A673 (cell line): ENCODE results near the gene MS4A2.

ENCODE experiments used
- EZH2 ChIP-seq: fragments of 200-600 bp; sonication (generic); IDR thresholded peaks from 2 replicates; pipeline ENCODE4 v1.6.1; 2017; ENCODE audit warnings: borderline replicate concordance, low read depth, mild to moderate bottlenecking, mixed read lengths, antibody characterized with exemption, low read length; ENCODE audit not compliant: poor library complexity, severe bottlenecking
- TF ChIP-seq, protein P1 (sequence below): fragments of 300-800, 200-600 bp; sonication (generic); conservative IDR thresholded peaks from 2 replicates; pipeline ENCODE4 v1.5.1; 2017; ENCODE audit warnings: low read depth, mild to moderate bottlenecking, antibody characterized with exemption, low read length, moderate library complexity, mixed read lengths

DNA sequence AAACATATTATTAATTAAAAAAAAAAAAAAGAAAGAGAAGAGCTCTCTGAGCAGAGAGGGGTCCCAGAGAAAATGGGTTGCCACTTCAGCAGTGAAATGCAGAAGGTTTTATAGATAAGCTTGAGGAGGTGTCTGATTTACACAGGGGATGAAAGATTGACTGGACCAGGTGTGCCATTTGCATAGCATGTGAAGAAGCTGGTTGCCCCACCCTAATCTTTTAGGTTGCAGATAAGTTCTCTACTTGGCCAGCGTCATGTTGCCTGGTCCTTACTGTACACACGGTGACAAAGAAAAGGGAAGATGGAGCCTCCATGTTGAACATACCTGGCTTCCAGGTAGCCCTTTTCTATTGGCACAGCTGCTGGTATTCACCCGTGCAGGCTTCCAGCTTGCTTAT, 41.4 kb downstream of the MS4A2 start:
- TF ChIP-seq, protein P1, sequence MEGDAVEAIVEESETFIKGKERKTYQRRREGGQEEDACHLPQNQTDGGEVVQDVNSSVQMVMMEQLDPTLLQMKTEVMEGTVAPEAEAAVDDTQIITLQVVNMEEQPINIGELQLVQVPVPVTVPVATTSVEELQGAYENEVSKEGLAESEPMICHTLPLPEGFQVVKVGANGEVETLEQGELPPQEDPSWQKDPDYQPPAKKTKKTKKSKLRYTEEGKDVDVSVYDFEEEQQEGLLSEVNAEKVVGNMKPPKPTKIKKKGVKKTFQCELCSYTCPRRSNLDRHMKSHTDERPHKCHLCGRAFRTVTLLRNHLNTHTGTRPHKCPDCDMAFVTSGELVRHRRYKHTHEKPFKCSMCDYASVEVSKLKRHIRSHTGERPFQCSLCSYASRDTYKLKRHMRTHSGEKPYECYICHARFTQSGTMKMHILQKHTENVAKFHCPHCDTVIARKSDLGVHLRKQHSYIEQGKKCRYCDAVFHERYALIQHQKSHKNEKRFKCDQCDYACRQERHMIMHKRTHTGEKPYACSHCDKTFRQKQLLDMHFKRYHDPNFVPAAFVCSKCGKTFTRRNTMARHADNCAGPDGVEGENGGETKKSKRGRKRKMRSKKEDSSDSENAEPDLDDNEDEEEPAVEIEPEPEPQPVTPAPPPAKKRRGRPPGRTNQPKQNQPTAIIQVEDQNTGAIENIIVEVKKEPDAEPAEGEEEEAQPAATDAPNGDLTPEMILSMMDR, result no peak
- TF ChIP-seq EZH2, result no peak
